HFFc6 (cell line): ENCODE measurements around the gene UQCRQ. TPM values are rescaled to one million over a fixed set of nuclear protein-coding genes. Genes with fewer than 3 reads are reported as not detected.

ENCODE experiments used
- DNase-seq: peaks from one replicate; pipeline ENCODE4 v3.0.0-alpha.2; 2018
- H3K27ac Mint-ChIP-seq: 2 replicates; pipeline ENCODE4 v1.8.0; 2020; ENCODE audit warnings: mild to moderate bottlenecking, mixed read lengths
- H3K27me3 Mint-ChIP-seq: 2 replicates; pipeline ENCODE4 v1.8.0; 2021; ENCODE audit warnings: mild to moderate bottlenecking, moderate library complexity, mixed read lengths; ENCODE audit not compliant: insufficient read depth
- H3K36me3 Mint-ChIP-seq: 2 replicates; pipeline ENCODE4 v1.8.0; 2021; ENCODE audit warnings: low read depth, mixed read lengths
- H3K4me1 Mint-ChIP-seq: 2 replicates; pipeline ENCODE4 v1.8.0; 2020; ENCODE audit warnings: low read depth, mixed read lengths
- H3K4me3 Mint-ChIP-seq: 2 replicates; pipeline ENCODE4 v1.8.0; 2020; ENCODE audit warnings: mild to moderate bottlenecking, moderate library complexity, mixed read lengths
- H3K9me3 Mint-ChIP-seq: 2 replicates; pipeline ENCODE4 v1.8.0; 2020; ENCODE audit warnings: mild to moderate bottlenecking, mixed read lengths
- total RNA-seq, 6 experiments: library from RNA; stranded (reverse); fragmentation: NEBNext Ultra II Directional; extraction: Animal tissue kit (Norgen Biotek cat#: 25700); gene quantifications; 2 replicates in 1 of 6; 3 replicates in 5 of 6; pipeline ENCODE4 v1.2.3, GENCODE V29; 2021
- TF ChIP-seq, protein P1 (sequence below): fragments of 200-600 bp; sonication (generic); IDR thresholded peaks from 2 replicates; pipeline ENCODE4 v1.5.0; 2021; ENCODE audit warnings: antibody characterized with exemption, mild to moderate bottlenecking

Gene UQCRQ
- total RNA-seq, 6 experiments from 2014 or later = 501 to 678 (median 615) TPM

GRCh38 chr5:132841305-132841704 is 25.1 kb upstream of the UQCRQ start:
- H3K36me3 Mint-ChIP-seq = no peaks in the 10 kb centered on the region
- H3K27me3 Mint-ChIP-seq = no peaks in the 10 kb centered on the region
- DNase-seq = peak; percentile 44
- TF ChIP-seq, protein P1, sequence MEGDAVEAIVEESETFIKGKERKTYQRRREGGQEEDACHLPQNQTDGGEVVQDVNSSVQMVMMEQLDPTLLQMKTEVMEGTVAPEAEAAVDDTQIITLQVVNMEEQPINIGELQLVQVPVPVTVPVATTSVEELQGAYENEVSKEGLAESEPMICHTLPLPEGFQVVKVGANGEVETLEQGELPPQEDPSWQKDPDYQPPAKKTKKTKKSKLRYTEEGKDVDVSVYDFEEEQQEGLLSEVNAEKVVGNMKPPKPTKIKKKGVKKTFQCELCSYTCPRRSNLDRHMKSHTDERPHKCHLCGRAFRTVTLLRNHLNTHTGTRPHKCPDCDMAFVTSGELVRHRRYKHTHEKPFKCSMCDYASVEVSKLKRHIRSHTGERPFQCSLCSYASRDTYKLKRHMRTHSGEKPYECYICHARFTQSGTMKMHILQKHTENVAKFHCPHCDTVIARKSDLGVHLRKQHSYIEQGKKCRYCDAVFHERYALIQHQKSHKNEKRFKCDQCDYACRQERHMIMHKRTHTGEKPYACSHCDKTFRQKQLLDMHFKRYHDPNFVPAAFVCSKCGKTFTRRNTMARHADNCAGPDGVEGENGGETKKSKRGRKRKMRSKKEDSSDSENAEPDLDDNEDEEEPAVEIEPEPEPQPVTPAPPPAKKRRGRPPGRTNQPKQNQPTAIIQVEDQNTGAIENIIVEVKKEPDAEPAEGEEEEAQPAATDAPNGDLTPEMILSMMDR = no peak
- H3K9me3 Mint-ChIP-seq = no peaks in the 10 kb centered on the region
- H3K4me1 Mint-ChIP-seq = peaks cover 38% of the 10 kb centered on the region
- H3K4me3 Mint-ChIP-seq = no peak overlapping the region
- H3K27ac Mint-ChIP-seq = peak overlapping the region; percentile 18; the same call in 1 of the 2 replicates

DNA sequence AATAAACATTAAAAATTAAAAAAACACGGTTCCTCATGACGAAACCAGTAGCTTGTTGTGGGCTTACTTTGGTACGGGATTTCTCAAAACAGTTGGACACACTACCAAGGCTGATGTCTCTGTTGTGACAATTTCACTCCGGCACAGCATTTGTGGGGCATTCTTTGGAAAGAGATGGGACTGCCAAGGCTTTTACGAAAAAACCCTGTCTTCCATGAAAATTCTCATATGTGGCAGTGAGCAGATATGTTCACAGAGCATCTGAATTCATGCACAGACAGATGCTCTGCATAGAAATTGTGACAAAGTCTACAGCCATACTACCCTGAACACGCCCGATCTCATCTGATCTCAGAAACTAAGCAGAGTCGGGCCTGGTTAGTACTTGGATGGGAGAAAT is 18.2 kb upstream of the UQCRQ start:
- Mint-ChIP-seq H3K9me3 (no peaks in the 10 kb centered on the region), H3K27ac (no peak overlapping the region), H3K27me3 (no peaks in the 10 kb centered on the region; the same call in 1 of the 2 replicates), H3K4me1 (peaks cover 9% of the 10 kb centered on the region), H3K36me3 (no peaks in the 10 kb centered on the region), H3K4me3 (no peak overlapping the region)
- no peak for DNase-seq
- TF ChIP-seq, protein P1 = no peak

DNA sequence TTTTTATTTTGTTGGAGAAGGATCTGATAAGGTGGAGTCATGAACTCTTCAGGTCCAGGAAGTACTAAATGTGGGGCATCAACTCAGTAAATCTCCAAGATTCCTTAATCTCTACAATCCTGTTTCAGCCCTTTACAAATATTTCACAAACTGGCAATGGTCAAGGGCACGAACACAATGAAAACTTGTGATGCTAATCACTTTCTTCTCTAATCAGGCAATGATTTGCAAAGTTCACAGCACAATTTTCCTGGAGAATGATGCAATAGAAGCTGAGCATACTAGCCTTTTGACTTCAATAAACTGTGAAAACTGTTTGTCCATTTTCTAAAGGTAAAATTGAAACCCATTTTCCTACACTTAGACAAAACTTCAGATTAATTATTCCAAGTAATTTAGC is 17.1 kb upstream of the UQCRQ start:
- Mint-ChIP-seq H3K36me3 (no peaks in the 10 kb centered on the region), H3K27ac (no peak overlapping the region), H3K4me3 (no peak overlapping the region), H3K4me1 (peaks cover 14% of the 10 kb centered on the region), H3K9me3 (no peaks in the 10 kb centered on the region), H3K27me3 (no peaks in the 10 kb centered on the region; the same call in 1 of the 2 replicates)
- TF ChIP-seq, protein P1 = no peak
- no peak for DNase-seq

GRCh38 chr5:132850066-132850465 is 16.4 kb upstream of the UQCRQ start:
- no peaks in the 10 kb centered on the region; the same call in 1 of the 2 replicates for H3K27me3 Mint-ChIP-seq
- TF ChIP-seq, protein P1 = no peak
- peak; percentile 25 for DNase-seq
- no peak overlapping the region for H3K27ac Mint-ChIP-seq
- no peaks in the 10 kb centered on the region for H3K9me3 Mint-ChIP-seq
- peak overlapping the region; percentile 12; the same call in 1 of the 2 replicates for H3K4me3 Mint-ChIP-seq
- H3K4me1 Mint-ChIP-seq = peaks cover 19% of the 10 kb centered on the region
- H3K36me3 Mint-ChIP-seq = no peaks in the 10 kb centered on the region

GRCh38 chr5:132853323-132853722 is 13.1 kb upstream of the UQCRQ start:
- Mint-ChIP-seq H3K27me3 (peaks cover 8% of the 10 kb centered on the region), H3K4me1 (peaks cover 19% of the 10 kb centered on the region), H3K4me3 (no peak overlapping the region), H3K9me3 (no peaks in the 10 kb centered on the region), H3K27ac (no peak overlapping the region), H3K36me3 (no peaks in the 10 kb centered on the region)
- no peak for DNase-seq
- TF ChIP-seq, protein P1 = no peak

DNA sequence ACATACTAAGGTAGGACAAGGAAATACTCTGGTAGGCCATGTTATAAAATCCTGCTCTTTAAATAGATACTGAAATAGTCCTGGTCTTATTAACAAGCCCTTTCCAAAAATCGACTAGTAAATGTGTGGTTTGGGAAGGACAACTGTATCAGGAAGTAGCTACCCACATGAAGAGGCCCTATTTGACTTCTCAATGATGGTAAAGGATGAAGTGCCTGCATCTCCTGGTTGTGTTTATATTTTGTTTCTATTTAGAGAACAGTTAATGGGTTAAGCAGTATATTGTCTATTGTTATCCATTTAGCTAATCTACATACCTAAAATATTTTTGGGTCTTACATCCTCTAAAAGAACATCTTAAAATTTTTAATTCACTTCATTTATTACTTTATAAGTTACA is 12.7 kb upstream of the UQCRQ start:
- DNase-seq = no peak
- H3K4me1 Mint-ChIP-seq = peaks cover 19% of the 10 kb centered on the region
- H3K9me3 Mint-ChIP-seq = no peaks in the 10 kb centered on the region
- no peaks in the 10 kb centered on the region for H3K36me3 Mint-ChIP-seq
- TF ChIP-seq, protein P1 = no peak
- no peak overlapping the region for H3K27ac Mint-ChIP-seq
- peaks cover 8% of the 10 kb centered on the region for H3K27me3 Mint-ChIP-seq
- no peak overlapping the region for H3K4me3 Mint-ChIP-seq
